SK-N-SH (cell line): ENCODE results near the gene APLP1. TPM values are rescaled to one million over a fixed set of nuclear protein-coding genes. Genes with fewer than 3 reads are reported as not detected.
A peak's percentile ranks its signal among the peaks of the same experiment; 100 is the strongest.

ENCODE experiments used
- CTCF ChIA-PET: fragments of 300-600, 350-600 bp; formaldehyde crosslinking; extraction: SDS; loops from one replicate; lab custom pipeline; 2021; lab: Yijun Ruan, JAX
- POLR2A ChIA-PET: fragments of 350-600 bp; sonication (Branson Sonifier 250); formaldehyde crosslinking; extraction: SDS; loops from one replicate; lab custom pipeline; 2020; ENCODE audit warnings: antibody characterized with exemption, inconsistent platforms; lab: Yijun Ruan, JAX
- DNase-seq: peaks from one replicate; pipeline ENCODE4 v3.0.0; 2012
- H2AFZ ChIP-seq: fragments of 200-600 bp; sonication (generic); 2 replicates; pipeline ENCODE4 v1.8.1; 2016; ENCODE audit warnings: antibody characterized with exemption, mild to moderate bottlenecking, low read depth
- H3F3A ChIP-seq: fragments of 200-600 bp; sonication (generic); replicated peaks from 2 replicates; pipeline ENCODE3; 2016; ENCODE audit warnings: antibody characterized with exemption, mild to moderate bottlenecking; ENCODE audit not compliant: insufficient read depth
- H3K27ac ChIP-seq, 2 experiments: fragments of 200-500 bp in 1 of 2; fragments of 200-600 bp in 1 of 2; sonication (Bioruptor generic) in 1 of 2; sonication (generic), shearing (Covaris generic) in 1 of 2; 2 replicates each; pipeline versions ENCODE4 v1.5.1 to v1.6.1; 2014 to 2016; ENCODE audit warnings: low read depth in 2 of 2, inconsistent platforms in 1 of 2, low read length in 1 of 2, mild to moderate bottlenecking in 1 of 2, mixed read lengths in 1 of 2
- H3K27me3 ChIP-seq: fragments of 200-600 bp; sonication (generic), shearing (Covaris generic); 2 replicates; pipeline ENCODE4 v1.6.1; 2016; ENCODE audit warnings: mixed run types; ENCODE audit not compliant: insufficient read depth
- H3K36me3 ChIP-seq, 2 experiments: fragments of 200-500 bp in 1 of 2; fragments of 200-600 bp in 1 of 2; sonication (Bioruptor generic) in 1 of 2; sonication (generic) in 1 of 2; replicated peaks in 1 of 2; 2 replicates each; pipeline versions ENCODE3 to v1.5.1; 2014 to 2016; ENCODE audit warnings: low read length in 1 of 2, mild to moderate bottlenecking in 1 of 2; ENCODE audit not compliant: insufficient read depth in 2 of 2, control insufficient read depth in 1 of 2
- H3K4me1 ChIP-seq, 2 experiments: fragments of 200-500 bp in 1 of 2; fragments of 200-600 bp in 1 of 2; sonication (Bioruptor generic) in 1 of 2; sonication (generic), shearing (Covaris generic) in 1 of 2; 2 replicates each; pipeline versions ENCODE4 v1.5.1 to v1.6.1; 2014 to 2016; ENCODE audit warnings: low read depth in 1 of 2, low read length in 1 of 2, mixed run types in 1 of 2; ENCODE audit not compliant: insufficient read depth in 2 of 2, control insufficient read depth in 1 of 2
- H3K4me2 ChIP-seq: fragments of 200-600 bp; sonication (generic), shearing (Covaris generic); 2 replicates; pipeline ENCODE4 v1.6.1; 2017; ENCODE audit warnings: mixed run types
- H3K4me3 ChIP-seq, 2 experiments: fragments of 200-500 bp in 1 of 2; fragments of 200-600 bp in 1 of 2; sonication (Bioruptor generic) in 1 of 2; sonication (generic), shearing (Covaris generic) in 1 of 2; 2 replicates each; pipeline versions ENCODE4 v1.5.1 to v1.8.1; 2014 to 2016; ENCODE audit warnings: low read depth in 2 of 2, inconsistent platforms in 1 of 2, low read length in 1 of 2, mild to moderate bottlenecking in 1 of 2, mixed read lengths in 1 of 2, moderate library complexity in 1 of 2
- H3K79me2 ChIP-seq: fragments of 200-600 bp; sonication (generic); 2 replicates; pipeline ENCODE4 v1.8.1; 2017; ENCODE audit warnings: mild to moderate bottlenecking; ENCODE audit not compliant: insufficient read depth
- H3K9ac ChIP-seq: fragments of 200-600 bp; sonication (generic); 2 replicates; pipeline ENCODE4 v1.6.1; 2017; ENCODE audit warnings: mixed run types
- H3K9me2 ChIP-seq: fragments of 200-600 bp; sonication (generic); 2 replicates; pipeline ENCODE4 v1.6.1; 2017; ENCODE audit warnings: mixed run types
- H3K9me3 ChIP-seq: fragments of 200-600 bp; sonication (generic); 2 replicates; pipeline ENCODE4 v1.6.1; 2017; ENCODE audit warnings: mixed run types, mild to moderate bottlenecking, moderate library complexity
- H4K20me1 ChIP-seq: fragments of 200-600 bp; sonication (generic); 2 replicates; pipeline ENCODE4 v1.6.1; 2017; ENCODE audit warnings: mild to moderate bottlenecking, mixed run types; ENCODE audit not compliant: insufficient read depth
- ELF1 ChIP-seq: IDR thresholded peaks from 2 replicates; pipeline ENCODE4 v1.4.0; 2012
- FOXJ3 ChIP-seq: sonication (generic); formaldehyde crosslinking; IDR thresholded peaks from 2 replicates; pipeline ENCODE4 v1.5.1; 2020; ENCODE audit warnings: mild to moderate bottlenecking, missing genetic modification reagents
- FOXM1 ChIP-seq: IDR thresholded peaks from 2 replicates; pipeline ENCODE4 v1.4.0; 2012; ENCODE audit warnings: low read depth, mild to moderate bottlenecking
- GATA2 ChIP-seq: sonication (generic); formaldehyde crosslinking; IDR thresholded peaks from 2 replicates; pipeline ENCODE4 v1.5.0; 2020; ENCODE audit warnings: mild to moderate bottlenecking, missing genetic modification reagents
- MEF2A ChIP-seq: IDR thresholded peaks from 2 replicates; pipeline ENCODE4 v1.4.0; 2012; ENCODE audit warnings: low read depth, borderline replicate concordance
- MXI1 ChIP-seq: IDR thresholded peaks from 2 replicates; pipeline ENCODE4 v1.6.1; 2012; ENCODE audit warnings: mild to moderate bottlenecking, low read depth, low read length, improper control_type of control experiment
- RCOR1 ChIP-seq: fragments of 150-350 bp; IDR thresholded peaks from 2 replicates; pipeline ENCODE4 v1.6.1; 2017; ENCODE audit warnings: antibody characterized with exemption, low read length
- RFX5 ChIP-seq: IDR thresholded peaks from 2 replicates; pipeline ENCODE4 v1.6.1; 2012; ENCODE audit warnings: mild to moderate bottlenecking, improper control_type of control experiment, low read length
- TAF1 ChIP-seq: IDR thresholded peaks from 2 replicates; pipeline ENCODE4 v1.6.1; 2012; ENCODE audit warnings: low read depth, mild to moderate bottlenecking, low read length, moderate library complexity, borderline replicate concordance
- TEAD4 ChIP-seq: IDR thresholded peaks from 2 replicates; pipeline ENCODE4 v1.4.0; 2012; ENCODE audit warnings: mild to moderate bottlenecking, borderline replicate concordance; ENCODE audit not compliant: insufficient read depth
- YY1 ChIP-seq: IDR thresholded peaks from 2 replicates; pipeline ENCODE4 v1.4.0; 2012; ENCODE audit warnings: low read depth, mild to moderate bottlenecking
- WGBS: methylation state at CpG from one replicate; pipeline ENCODE4 v1.1.6; 2017; ENCODE audit warnings: low lambda C conversion rate; 5-methylcytosine and 5-hydroxymethylcytosine counted together
- polyA plus RNA-seq, 3 experiments: library from polyadenylated mRNA; depleted of rRNA; stranded (reverse); fragments of >200 nt; gene quantifications; 2 replicates each; pipeline ENCODE4 v1.2.3, GENCODE V29; 2012
- TF ChIP-seq, protein P1 (sequence below): IDR thresholded peaks from 2 replicates; pipeline ENCODE4 v1.4.0; 2012; ENCODE audit warnings: low read depth, borderline replicate concordance
- TF ChIP-seq, protein P2 (sequence below): fragments of 150-350 bp; IDR thresholded peaks from 2 replicates; pipeline ENCODE4 v1.6.1; 2017; ENCODE audit warnings: antibody characterized with exemption, low read length, low read depth, borderline replicate concordance
- TF ChIP-seq, protein P3 (sequence below): IDR thresholded peaks from 2 replicates; pipeline ENCODE4 v1.4.0; 2012; ENCODE audit warnings: low read depth, borderline replicate concordance
- TF ChIP-seq, protein P4 (sequence below): IDR thresholded peaks from 2 replicates; pipeline ENCODE4 v1.4.0; 2012; ENCODE audit warnings: low read depth

Gene APLP1
- polyA plus RNA-seq, 1 of the 3 experiments (the other 2 are of a cell fraction), result 66.7 TPM

DNA sequence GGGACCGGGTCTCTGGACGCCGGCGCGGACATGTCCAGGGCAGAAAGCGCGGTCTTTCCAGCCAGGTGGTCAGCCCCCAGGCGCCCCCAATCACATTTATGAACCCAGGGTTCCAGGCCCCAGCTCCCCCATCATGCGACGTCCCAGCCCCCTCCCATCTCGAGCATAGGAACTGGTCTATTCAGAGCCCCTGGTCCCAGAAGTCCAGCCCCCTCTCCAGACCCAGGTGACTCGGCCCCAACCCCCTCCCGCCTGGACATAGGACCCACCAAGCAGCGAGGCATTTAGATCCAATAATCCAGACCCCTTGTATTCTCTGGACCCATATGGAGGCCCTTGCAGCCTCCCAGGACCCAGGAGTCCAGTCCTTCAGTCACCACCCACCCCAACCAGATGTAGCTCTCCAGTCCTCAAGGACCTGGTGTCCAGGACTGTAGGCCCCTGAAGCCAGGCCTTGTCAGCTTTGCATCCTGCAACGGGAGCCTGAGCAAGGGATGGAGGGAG, 501 bp downstream of the APLP1 start:
- H3F3A ChIP-seq, result no peaks in the 10 kb centered on the region
- CTCF ChIA-PET, result interaction anchor here (0.6 to 4.2 kb wide), 4 partner anchors 13 to 139 kb away, joined by 3 to 18 read pairs (median 4); partner anchors contain the start of gene NFKBID
- POLR2A ChIA-PET, result interaction anchor here (0.7 to 1.4 kb wide), 6 partner anchors 14 to 185 kb away, joined by 3 to 7 read pairs (median 4); partner anchors contain the start of genes LIN37 and THAP8

More for the DNA sequence above, 501 bp downstream of the APLP1 start:
- Histone ChIP-seq H4K20me1 (no peaks in the 10 kb centered on the region), H3K36me3 (no peaks in the 10 kb centered on the region), H3K27me3 (no peaks in the 10 kb centered on the region), H3K4me1 (peaks cover 7 to 11% of the 10 kb centered on the region in 2 experiments; a peak in 2 of 4 replicates), H3K9me3 (no peaks in the 10 kb centered on the region), H3K9ac (no peak overlapping the region), H3K4me2 (peak overlapping the region; percentile 96), H3K79me2 (no peaks in the 10 kb centered on the region), H2AFZ (peak overlapping the region; percentile 76; the same call in 1 of the 2 replicates), H3K27ac (peak overlapping the region in 1 of 2 experiments; percentile 75; a peak in 2 of 4 replicates), H3K4me3 (peak overlapping the region; percentile 52 to 60), H3K9me2 (no peaks in the 10 kb centered on the region)
- TF ChIP-seq MXI1 (no peak), GATA2 (CRISPR knock-in tag) (no peak), FOXM1 (no peak), TAF1 (no peak), TEAD4 (no peak), RCOR1 (no peak), MEF2A (no peak), ELF1 (no peak), FOXJ3 (no peak), RFX5 (no peak), YY1 (no peak)
- TF ChIP-seq, protein P1, sequence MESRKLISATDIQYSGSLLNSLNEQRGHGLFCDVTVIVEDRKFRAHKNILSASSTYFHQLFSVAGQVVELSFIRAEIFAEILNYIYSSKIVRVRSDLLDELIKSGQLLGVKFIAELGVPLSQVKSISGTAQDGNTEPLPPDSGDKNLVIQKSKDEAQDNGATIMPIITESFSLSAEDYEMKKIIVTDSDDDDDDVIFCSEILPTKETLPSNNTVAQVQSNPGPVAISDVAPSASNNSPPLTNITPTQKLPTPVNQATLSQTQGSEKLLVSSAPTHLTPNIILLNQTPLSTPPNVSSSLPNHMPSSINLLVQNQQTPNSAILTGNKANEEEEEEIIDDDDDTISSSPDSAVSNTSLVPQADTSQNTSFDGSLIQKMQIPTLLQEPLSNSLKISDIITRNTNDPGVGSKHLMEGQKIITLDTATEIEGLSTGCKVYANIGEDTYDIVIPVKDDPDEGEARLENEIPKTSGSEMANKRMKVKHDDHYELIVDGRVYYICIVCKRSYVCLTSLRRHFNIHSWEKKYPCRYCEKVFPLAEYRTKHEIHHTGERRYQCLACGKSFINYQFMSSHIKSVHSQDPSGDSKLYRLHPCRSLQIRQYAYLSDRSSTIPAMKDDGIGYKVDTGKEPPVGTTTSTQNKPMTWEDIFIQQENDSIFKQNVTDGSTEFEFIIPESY, result no peak
- TF ChIP-seq, protein P2, sequence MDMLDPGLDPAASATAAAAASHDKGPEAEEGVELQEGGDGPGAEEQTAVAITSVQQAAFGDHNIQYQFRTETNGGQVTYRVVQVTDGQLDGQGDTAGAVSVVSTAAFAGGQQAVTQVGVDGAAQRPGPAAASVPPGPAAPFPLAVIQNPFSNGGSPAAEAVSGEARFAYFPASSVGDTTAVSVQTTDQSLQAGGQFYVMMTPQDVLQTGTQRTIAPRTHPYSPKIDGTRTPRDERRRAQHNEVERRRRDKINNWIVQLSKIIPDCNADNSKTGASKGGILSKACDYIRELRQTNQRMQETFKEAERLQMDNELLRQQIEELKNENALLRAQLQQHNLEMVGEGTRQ, result no peak
- TF ChIP-seq, protein P3, sequence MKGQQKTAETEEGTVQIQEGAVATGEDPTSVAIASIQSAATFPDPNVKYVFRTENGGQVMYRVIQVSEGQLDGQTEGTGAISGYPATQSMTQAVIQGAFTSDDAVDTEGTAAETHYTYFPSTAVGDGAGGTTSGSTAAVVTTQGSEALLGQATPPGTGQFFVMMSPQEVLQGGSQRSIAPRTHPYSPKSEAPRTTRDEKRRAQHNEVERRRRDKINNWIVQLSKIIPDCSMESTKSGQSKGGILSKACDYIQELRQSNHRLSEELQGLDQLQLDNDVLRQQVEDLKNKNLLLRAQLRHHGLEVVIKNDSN, result no peak
- TF ChIP-seq, protein P4, sequence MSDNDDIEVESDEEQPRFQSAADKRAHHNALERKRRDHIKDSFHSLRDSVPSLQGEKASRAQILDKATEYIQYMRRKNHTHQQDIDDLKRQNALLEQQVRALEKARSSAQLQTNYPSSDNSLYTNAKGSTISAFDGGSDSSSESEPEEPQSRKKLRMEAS, result no peak
- DNase-seq, result no peak
- WGBS, result 2% methylated on average over 11 of the region's 15 CpGs
